K562 (cell line): ENCODE results near the gene FASTKD2. TPM values are rescaled to one million over a fixed set of nuclear protein-coding genes. Genes with fewer than 3 reads are reported as not detected.

Experiments
- DDX20 ChIP-seq: fragments of 450-650 bp; IDR thresholded peaks from 2 replicates; pipeline ENCODE4 v1.6.1; 2016; ENCODE audit warnings: missing genetic modification characterization, low read depth, mild to moderate bottlenecking, missing compliant biosample characterization, moderate library complexity
- polyA plus RNA-seq, 8 experiments: library from polyadenylated mRNA; depleted of rRNA in 4 of 8; stranded (reverse) in 5 of 8; unstranded in 3 of 8; fragments of >200 nt; fragmentation: Nextera tagmentation in 2 of 8; fragmentation: Illumina TruSeq in 1 of 8; extraction: Ambion mirVana in 2 of 8; extraction: Trizol in 1 of 8; gene quantifications; 2 replicates each; pipeline versions ENCODE4 v1.2.1 to v1.2.3, GENCODE V29; 2011 to 2014; ENCODE audit warnings: inconsistent platforms in 1 of 8, missing spikeins in 1 of 8
- total RNA-seq, 7 experiments: library from RNA; depleted of rRNA in 6 of 7; stranded (reverse); fragments of >200 nt in 6 of 7; fragmentation: Illumina TruSeq in 2 of 7; extraction: Trizol in 2 of 7; gene quantifications; 2 replicates each; pipeline versions ENCODE4 v1.2.1 to v1.2.3, GENCODE V29; 2011 to 2021; ENCODE audit warnings: low replicate concordance in 1 of 7
- TF ChIP-seq, protein P1 (sequence below), 2 experiments: fragments of 450-650 bp in 1 of 2; sonication (generic) in 1 of 2; formaldehyde crosslinking in 1 of 2; IDR thresholded peaks; 2 replicates each; pipeline versions ENCODE4 v1.7.1 to v1.9.0; 2016 to 2022; ENCODE audit warnings: inconsistent platforms in 1 of 2, mild to moderate bottlenecking in 1 of 2, missing genetic modification reagents in 1 of 2
- TF ChIP-seq, protein P2 (sequence below): fragments of 250-450 bp; sonication (Bioruptor Pico); IDR thresholded peaks from 2 replicates; pipeline ENCODE4 v1.4.0; 2020
- TF ChIP-seq, protein P3 (sequence below): fragments of 200-800 bp; sonication (Bioruptor generic); IDR thresholded peaks from 2 replicates; pipeline ENCODE4 v1.6.1; 2016; ENCODE audit warnings: missing genetic modification characterization, missing compliant biosample characterization

FASTKD2 gene
- total and polyA plus RNA-seq, 9 of the 15 experiments (the other 6 are each of a cell fraction or from before 2014, with no cell fraction given): 20.8 to 90.6 (median 39.1) TPM

DNA sequence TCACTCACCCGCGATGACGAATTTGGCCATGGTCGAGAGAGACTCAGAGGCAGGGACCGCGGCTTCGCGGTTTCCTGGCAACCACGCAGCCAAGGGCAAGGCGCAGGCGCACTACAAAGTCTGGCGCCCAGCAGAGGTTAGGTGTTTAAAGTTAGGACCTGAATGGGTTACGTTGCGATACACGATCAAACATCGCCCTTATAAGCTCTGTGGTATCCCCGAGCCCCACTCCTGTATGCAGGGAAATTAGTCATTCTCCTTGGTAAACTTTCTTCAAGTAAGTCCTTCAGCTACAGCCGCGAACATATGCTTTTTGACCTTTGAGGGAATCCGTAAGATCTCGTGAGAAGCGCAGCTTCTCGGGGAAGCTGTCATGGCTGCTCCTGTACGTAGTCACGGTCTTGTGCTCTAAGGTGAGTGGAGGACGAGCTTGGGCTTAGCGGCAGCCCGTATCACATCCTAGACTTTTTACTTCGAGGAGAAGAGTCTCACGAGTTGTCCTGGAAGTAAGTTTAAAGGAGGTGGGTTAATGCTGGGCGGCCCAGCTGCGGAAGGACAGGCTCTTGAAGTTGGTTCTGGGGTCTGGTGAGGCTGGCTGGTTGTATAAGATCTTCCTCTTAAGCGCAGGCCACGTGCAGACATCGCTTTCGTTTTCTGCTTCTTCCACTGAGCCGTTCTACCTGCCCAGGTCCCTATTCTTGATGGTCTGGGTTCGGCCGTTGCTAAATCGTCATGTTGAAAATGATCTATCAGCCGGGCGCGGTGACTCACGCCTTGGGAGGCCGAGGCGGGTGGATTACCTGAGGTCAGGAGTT lies at the start of gene FASTKD2, which contains the start of gene MDH1B (continued):
- TF ChIP-seq, protein P1, sequence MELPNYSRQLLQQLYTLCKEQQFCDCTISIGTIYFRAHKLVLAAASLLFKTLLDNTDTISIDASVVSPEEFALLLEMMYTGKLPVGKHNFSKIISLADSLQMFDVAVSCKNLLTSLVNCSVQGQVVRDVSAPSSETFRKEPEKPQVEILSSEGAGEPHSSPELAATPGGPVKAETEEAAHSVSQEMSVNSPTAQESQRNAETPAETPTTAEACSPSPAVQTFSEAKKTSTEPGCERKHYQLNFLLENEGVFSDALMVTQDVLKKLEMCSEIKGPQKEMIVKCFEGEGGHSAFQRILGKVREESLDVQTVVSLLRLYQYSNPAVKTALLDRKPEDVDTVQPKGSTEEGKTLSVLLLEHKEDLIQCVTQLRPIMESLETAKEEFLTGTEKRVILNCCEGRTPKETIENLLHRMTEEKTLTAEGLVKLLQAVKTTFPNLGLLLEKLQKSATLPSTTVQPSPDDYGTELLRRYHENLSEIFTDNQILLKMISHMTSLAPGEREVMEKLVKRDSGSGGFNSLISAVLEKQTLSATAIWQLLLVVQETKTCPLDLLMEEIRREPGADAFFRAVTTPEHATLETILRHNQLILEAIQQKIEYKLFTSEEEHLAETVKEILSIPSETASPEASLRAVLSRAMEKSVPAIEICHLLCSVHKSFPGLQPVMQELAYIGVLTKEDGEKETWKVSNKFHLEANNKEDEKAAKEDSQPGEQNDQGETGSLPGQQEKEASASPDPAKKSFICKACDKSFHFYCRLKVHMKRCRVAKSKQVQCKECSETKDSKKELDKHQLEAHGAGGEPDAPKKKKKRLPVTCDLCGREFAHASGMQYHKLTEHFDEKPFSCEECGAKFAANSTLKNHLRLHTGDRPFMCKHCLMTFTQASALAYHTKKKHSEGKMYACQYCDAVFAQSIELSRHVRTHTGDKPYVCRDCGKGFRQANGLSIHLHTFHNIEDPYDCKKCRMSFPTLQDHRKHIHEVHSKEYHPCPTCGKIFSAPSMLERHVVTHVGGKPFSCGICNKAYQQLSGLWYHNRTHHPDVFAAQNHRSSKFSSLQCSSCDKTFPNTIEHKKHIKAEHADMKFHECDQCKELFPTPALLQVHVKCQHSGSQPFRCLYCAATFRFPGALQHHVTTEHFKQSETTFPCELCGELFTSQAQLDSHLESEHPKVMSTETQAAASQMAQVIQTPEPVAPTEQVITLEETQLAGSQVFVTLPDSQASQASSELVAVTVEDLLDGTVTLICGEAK (IDR thresholded peaks at IDR 0.05): peak; percentile 26; the same call in 1 of the 2 replicates
- TF ChIP-seq, protein P1 (CRISPR knock-in tag; IDR thresholded peaks at IDR 0.05): no peak
- no peak for TF ChIP-seq DDX20
- TF ChIP-seq, protein P2, sequence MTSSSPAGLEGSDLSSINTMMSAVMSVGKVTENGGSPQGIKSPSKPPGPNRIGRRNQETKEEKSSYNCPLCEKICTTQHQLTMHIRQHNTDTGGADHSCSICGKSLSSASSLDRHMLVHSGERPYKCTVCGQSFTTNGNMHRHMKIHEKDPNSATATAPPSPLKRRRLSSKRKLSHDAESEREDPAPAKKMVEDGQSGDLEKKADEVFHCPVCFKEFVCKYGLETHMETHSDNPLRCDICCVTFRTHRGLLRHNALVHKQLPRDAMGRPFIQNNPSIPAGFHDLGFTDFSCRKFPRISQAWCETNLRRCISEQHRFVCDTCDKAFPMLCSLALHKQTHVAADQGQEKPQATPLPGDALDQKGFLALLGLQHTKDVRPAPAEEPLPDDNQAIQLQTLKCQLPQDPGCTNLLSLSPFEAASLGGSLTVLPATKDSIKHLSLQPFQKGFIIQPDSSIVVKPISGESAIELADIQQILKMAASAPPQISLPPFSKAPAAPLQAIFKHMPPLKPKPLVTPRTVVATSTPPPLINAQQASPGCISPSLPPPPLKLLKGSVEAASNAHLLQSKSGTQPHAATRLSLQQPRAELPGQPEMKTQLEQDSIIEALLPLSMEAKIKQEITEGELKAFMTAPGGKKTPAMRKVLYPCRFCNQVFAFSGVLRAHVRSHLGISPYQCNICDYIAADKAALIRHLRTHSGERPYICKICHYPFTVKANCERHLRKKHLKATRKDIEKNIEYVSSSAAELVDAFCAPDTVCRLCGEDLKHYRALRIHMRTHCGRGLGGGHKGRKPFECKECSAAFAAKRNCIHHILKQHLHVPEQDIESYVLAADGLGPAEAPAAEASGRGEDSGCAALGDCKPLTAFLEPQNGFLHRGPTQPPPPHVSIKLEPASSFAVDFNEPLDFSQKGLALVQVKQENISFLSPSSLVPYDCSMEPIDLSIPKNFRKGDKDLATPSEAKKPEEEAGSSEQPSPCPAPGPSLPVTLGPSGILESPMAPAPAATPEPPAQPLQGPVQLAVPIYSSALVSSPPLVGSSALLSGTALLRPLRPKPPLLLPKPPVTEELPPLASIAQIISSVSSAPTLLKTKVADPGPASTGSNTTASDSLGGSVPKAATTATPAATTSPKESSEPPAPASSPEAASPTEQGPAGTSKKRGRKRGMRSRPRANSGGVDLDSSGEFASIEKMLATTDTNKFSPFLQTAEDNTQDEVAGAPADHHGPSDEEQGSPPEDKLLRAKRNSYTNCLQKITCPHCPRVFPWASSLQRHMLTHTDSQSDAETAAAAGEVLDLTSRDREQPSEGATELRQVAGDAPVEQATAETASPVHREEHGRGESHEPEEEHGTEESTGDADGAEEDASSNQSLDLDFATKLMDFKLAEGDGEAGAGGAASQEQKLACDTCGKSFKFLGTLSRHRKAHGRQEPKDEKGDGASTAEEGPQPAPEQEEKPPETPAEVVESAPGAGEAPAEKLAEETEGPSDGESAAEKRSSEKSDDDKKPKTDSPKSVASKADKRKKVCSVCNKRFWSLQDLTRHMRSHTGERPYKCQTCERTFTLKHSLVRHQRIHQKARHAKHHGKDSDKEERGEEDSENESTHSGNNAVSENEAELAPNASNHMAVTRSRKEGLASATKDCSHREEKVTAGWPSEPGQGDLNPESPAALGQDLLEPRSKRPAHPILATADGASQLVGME (CRISPR knock-in tag): no peak
- TF ChIP-seq, protein P3, sequence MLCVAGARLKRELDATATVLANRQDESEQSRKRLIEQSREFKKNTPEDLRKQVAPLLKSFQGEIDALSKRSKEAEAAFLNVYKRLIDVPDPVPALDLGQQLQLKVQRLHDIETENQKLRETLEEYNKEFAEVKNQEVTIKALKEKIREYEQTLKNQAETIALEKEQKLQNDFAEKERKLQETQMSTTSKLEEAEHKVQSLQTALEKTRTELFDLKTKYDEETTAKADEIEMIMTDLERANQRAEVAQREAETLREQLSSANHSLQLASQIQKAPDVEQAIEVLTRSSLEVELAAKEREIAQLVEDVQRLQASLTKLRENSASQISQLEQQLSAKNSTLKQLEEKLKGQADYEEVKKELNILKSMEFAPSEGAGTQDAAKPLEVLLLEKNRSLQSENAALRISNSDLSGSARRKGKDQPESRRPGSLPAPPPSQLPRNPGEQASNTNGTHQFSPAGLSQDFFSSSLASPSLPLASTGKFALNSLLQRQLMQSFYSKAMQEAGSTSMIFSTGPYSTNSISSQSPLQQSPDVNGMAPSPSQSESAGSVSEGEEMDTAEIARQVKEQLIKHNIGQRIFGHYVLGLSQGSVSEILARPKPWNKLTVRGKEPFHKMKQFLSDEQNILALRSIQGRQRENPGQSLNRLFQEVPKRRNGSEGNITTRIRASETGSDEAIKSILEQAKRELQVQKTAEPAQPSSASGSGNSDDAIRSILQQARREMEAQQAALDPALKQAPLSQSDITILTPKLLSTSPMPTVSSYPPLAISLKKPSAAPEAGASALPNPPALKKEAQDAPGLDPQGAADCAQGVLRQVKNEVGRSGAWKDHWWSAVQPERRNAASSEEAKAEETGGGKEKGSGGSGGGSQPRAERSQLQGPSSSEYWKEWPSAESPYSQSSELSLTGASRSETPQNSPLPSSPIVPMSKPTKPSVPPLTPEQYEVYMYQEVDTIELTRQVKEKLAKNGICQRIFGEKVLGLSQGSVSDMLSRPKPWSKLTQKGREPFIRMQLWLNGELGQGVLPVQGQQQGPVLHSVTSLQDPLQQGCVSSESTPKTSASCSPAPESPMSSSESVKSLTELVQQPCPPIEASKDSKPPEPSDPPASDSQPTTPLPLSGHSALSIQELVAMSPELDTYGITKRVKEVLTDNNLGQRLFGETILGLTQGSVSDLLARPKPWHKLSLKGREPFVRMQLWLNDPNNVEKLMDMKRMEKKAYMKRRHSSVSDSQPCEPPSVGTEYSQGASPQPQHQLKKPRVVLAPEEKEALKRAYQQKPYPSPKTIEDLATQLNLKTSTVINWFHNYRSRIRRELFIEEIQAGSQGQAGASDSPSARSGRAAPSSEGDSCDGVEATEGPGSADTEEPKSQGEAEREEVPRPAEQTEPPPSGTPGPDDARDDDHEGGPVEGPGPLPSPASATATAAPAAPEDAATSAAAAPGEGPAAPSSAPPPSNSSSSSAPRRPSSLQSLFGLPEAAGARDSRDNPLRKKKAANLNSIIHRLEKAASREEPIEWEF (CRISPR knock-in tag): 0 out of 2 replicates have a peak, but pooled peaks have one; percentile 35
